Retinal pigment epithelial cell (primary cell): Measurements from ENCODE around the gene XYLB.

Experiments
- DNase-seq: peaks from one replicate; pipeline ENCODE4 v3.0.0-alpha.2; 2010; ENCODE audit warnings: low read depth
- H3K4me3 ChIP-seq: 2 replicates; pipeline ENCODE4 v1.5.1; 2011; ENCODE audit warnings: mild to moderate bottlenecking, low read length, control low read depth, moderate library complexity
- TF ChIP-seq, protein P1 (sequence below): conservative IDR thresholded peaks from 2 replicates; pipeline ENCODE4 v1.5.1; 2011; ENCODE audit warnings: low read depth, low read length, control low read depth, inconsistent platforms

Gene XYLB

DNA sequence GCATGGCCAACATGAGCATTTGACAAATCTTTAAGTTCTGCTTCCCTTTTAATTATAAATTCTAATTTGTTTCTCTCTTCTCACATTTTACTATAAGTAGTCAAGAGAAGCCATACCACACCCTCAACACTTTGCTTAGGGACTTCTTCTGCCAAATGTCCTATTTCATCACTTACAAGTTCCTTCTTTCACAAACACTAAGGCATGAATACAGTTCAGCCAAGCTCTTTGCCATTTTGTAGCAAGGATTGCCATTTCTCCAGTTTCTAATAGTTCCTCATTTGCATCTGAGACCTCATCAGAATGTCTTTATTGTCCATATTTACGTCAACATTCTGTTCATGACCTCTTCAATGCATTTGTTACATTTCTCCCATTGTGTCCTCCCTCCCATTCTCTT lies 35.1 kb upstream of the XYLB start:
- TF ChIP-seq, protein P1, sequence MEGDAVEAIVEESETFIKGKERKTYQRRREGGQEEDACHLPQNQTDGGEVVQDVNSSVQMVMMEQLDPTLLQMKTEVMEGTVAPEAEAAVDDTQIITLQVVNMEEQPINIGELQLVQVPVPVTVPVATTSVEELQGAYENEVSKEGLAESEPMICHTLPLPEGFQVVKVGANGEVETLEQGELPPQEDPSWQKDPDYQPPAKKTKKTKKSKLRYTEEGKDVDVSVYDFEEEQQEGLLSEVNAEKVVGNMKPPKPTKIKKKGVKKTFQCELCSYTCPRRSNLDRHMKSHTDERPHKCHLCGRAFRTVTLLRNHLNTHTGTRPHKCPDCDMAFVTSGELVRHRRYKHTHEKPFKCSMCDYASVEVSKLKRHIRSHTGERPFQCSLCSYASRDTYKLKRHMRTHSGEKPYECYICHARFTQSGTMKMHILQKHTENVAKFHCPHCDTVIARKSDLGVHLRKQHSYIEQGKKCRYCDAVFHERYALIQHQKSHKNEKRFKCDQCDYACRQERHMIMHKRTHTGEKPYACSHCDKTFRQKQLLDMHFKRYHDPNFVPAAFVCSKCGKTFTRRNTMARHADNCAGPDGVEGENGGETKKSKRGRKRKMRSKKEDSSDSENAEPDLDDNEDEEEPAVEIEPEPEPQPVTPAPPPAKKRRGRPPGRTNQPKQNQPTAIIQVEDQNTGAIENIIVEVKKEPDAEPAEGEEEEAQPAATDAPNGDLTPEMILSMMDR = no peak
- no peak overlapping the region for H3K4me3 ChIP-seq
- no peak for DNase-seq

GRCh38 chr3:38311941-38312340 lies 34.6 kb upstream of the XYLB start:
- no peak for DNase-seq
- H3K4me3 ChIP-seq = no peak overlapping the region
- TF ChIP-seq, protein P1 = no peak

- no peak overlapping the region for H3K4me3 ChIP-seq
- TF ChIP-seq, protein P1 = no peak
- no peak for DNase-seq
These were observed 34.2 kb upstream of the XYLB start for GRCh38 chr3:38312356-38312755.

DNA sequence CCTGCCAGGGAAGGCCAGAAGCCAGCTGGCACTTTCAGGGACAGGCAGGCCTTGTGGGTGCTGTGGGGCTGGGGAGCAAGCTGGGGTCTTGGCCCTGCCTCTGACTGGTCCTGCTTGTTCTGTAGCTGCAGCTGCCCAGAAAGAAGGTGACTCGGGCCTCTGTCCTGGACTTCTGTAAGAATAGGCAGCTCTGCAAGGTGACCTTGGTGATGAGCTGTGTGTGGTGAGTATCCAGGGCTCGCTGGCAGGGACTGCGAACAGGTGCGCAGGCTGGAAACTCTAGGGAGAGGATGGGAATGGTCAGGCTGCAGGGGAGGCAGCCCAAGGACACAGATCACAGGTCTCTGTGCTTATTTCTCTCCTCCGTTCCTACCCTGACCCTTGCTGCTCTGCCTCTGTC lies 33.3 kb upstream of the XYLB start:
- TF ChIP-seq, protein P1 = no peak
- no peak for DNase-seq
- H3K4me3 ChIP-seq = no peak overlapping the region

DNA sequence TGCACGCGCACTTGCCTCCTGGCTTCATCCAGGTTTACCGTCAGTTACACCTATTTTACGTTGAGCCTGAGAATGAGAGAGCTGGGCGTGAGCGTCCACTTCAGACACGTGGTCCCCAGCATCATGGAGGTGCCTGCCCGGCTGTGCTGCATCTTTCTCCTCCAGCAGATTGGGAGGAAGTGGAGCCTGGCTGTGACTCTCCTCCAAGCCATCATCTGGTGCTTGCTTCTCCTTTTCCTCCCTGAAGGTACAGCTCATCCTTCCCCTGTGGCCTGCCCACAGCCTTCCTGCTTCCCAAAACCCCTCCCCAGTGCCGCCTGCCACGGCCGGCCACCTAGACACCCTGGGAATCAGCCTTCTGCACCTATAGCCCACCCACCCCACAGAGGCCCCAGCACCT lies 32.9 kb upstream of the XYLB start:
- no peak overlapping the region for H3K4me3 ChIP-seq
- TF ChIP-seq, protein P1 = no peak
- no peak for DNase-seq

- TF ChIP-seq, protein P1 = no peak
- no peak for DNase-seq
- H3K4me3 ChIP-seq = no peak overlapping the region
These were observed 32.3 kb upstream of the XYLB start for GRCh38 chr3:38314112-38314763.

DNA sequence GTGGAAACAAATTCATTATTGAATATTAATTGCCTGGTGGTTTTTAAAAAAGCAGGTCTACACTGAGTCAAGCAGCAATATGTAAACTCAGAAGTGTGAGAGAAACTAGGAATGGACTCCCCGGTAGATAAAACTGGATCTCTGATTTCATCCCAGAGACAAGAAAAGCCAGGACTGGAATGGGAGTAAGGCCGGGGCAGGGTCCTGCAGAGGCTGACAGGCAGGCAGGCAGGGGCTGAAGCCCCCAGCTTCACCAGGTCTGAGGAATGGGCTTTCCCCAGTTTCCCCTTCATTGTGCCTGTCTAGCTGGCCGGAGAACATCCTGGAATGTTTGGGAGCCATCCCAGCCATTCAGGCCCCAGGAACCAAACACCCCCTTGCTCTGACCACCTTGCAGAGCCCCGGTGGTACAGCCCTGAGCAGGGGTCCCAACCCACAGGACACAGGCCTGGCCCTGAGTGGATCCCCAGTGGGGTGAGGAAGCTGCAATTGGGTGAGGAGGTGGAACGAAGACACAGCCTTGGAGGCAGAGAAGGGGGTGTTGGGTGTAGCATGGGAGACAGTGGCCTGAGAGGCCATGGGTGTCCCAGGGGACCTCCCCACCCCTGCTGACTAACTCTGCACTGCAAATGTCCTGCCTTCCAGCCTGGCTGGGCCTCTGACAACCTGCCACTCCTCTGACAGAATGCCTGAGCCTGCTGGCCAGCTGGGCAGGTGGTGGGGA lies 31.7 kb upstream of the XYLB start:
- TF ChIP-seq, protein P1 = no peak
- no peak overlapping the region for H3K4me3 ChIP-seq

More for the DNA sequence above, 31.7 kb upstream of the XYLB start:
- no peak for DNase-seq
